ENCODE measurements around the gene SYK. TPM values are rescaled to one million over a fixed set of nuclear protein-coding genes. Genes with fewer than 3 reads are reported as not detected.

The SYK gene
- total and polyA plus RNA-seq, 2 donors (not counting 1 experiment from before 2014, with no cell fraction given), result 60.3 to 242 TPM

DNA sequence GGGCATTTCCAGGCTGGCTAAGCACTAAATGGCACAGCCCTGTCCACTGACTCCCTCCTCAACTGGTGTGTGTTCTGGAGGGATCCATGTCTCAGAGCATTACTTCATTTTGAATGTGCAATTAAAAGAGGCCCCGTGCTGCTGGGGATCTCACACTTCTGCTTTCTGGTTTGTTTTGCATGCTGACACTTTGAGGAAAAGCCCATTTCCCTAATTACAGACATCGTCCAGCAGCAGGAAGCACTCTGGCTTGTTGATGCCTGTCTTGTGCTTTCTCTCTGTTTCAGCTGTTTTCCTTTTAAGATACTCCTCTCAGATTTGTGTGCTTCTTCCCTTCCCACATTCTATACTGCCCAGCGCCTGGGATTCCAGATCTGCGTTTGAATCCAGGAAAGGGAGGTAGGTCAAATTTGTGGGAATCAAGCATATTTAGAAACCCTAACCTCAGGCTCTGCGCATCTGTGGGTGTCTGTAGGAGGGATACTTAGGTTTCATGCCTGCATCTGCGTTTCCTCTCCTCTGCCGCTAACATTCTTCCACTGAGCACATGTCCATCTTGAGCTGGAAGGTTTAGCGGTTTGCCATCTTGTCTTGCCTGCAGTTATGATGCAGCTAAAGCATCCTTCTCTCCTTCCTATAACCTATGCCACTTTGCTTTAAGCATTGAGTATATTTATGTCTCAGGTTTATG, 25.7 kb downstream of the SYK start:
- Histone ChIP-seq H3K4me2 (replicated peaks; ENCODE audit: low read depth, low read length, poor library complexity, severe bottlenecking) (peak overlapping the region; percentile 90), H3K79me2 (ENCODE audit: control insufficient read depth, insufficient read depth, low read length) (peaks cover 99% of the 10 kb centered on the region), H3K4me3 (ENCODE audit: control extremely low read depth in 1 of 5, extremely low read depth in 1 of 5, insufficient read depth in 1 of 5, low read depth in 2 of 5, low read length in 4 of 5) (peak overlapping the region; percentile 65 to 97 (median 88)), H3K4me1 (ENCODE audit: control insufficient read depth in 2 of 2, insufficient read depth in 2 of 2, low read length in 2 of 2) (peaks cover 72 to 75% of the 10 kb centered on the region in 2 donors), H3K27ac (ENCODE audit: low read length in 2 of 2) (peak overlapping the region; percentile 81 to 91), H3K9ac (ENCODE audit: low read length) (peak overlapping the region; percentile 89), H3K9me3 (ENCODE audit: control extremely low read depth in 1 of 3, control insufficient read depth in 2 of 3, insufficient read depth in 1 of 3, low read length in 2 of 3) (no peaks in the 10 kb centered on the region), H2AFZ (ENCODE audit: insufficient read depth, low read depth, low read length, poor library complexity, severe bottlenecking) (peak overlapping the region; percentile 8), H4K20me1 (ENCODE audit: control insufficient read depth, insufficient read depth, low read length, poor library complexity, severe bottlenecking) (peaks cover 17% of the 10 kb centered on the region), H3K27me3 (replicated peaks in 1 of 4; ENCODE audit: control extremely low read depth in 1 of 4, control insufficient read depth in 3 of 4, insufficient read depth in 4 of 4, low read length in 3 of 4) (no peaks in the 10 kb centered on the region), H3K36me3 (replicated peaks in 1 of 2; ENCODE audit: control extremely low read depth in 1 of 2, control insufficient read depth in 1 of 2, extremely low read depth in 1 of 2, insufficient read depth in 2 of 2, low read length in 1 of 2) (peaks cover 2 to 19% of the 10 kb centered on the region in 2 experiments)
- peak overlapping the region; percentile 88 for H3K4me3 Mint-ChIP-seq
- DNase-seq, result peak; percentile 86
- intact Hi-C loops (cut with micrococcal nuclease), result loop anchor here (1.0 to 2.0 kb wide), 4 partner anchors 12 to 53 kb away; partner anchors contain the start of gene SYK
- CTCF ChIA-PET, result interaction anchor here (0.7 to 4.7 kb wide), 12 partner anchors 11 to 56 kb away, joined by 3 to 44 read pairs (median 4); partner anchors contain the start of gene SYK
- ATAC-seq (ENCODE audit: low read depth), result peak; percentile 68
- peaks cover 89% of the 10 kb centered on the region for H3K4me1 Mint-ChIP-seq
- TF ChIP-seq EZH2 (IDR thresholded peaks at IDR 0.05; ENCODE audit: borderline replicate concordance, insufficient read depth, low read depth, low read length, poor library complexity, severe bottlenecking), result no peak
- TF ChIP-seq, protein P1, sequence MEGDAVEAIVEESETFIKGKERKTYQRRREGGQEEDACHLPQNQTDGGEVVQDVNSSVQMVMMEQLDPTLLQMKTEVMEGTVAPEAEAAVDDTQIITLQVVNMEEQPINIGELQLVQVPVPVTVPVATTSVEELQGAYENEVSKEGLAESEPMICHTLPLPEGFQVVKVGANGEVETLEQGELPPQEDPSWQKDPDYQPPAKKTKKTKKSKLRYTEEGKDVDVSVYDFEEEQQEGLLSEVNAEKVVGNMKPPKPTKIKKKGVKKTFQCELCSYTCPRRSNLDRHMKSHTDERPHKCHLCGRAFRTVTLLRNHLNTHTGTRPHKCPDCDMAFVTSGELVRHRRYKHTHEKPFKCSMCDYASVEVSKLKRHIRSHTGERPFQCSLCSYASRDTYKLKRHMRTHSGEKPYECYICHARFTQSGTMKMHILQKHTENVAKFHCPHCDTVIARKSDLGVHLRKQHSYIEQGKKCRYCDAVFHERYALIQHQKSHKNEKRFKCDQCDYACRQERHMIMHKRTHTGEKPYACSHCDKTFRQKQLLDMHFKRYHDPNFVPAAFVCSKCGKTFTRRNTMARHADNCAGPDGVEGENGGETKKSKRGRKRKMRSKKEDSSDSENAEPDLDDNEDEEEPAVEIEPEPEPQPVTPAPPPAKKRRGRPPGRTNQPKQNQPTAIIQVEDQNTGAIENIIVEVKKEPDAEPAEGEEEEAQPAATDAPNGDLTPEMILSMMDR (IDR thresholded peaks at IDR 0.05), result no peak
- POLR2A ChIA-PET, result interaction anchor here (1.0 to 4.4 kb wide), 5 partner anchors 11 to 53 kb away, joined by 5 to 21 read pairs (median 9); partner anchors contain the start of gene SYK
- H3K27ac Mint-ChIP-seq, result peak overlapping the region; percentile 86
- no peaks in the 10 kb centered on the region for H3K27me3 Mint-ChIP-seq
- 0% methylated on average over 3 of the region's 8 CpGs for WGBS (ENCODE audit: insufficient coverage)
- H3K9me3 Mint-ChIP-seq (ENCODE audit: insufficient read depth), result no peaks in the 10 kb centered on the region

DNA sequence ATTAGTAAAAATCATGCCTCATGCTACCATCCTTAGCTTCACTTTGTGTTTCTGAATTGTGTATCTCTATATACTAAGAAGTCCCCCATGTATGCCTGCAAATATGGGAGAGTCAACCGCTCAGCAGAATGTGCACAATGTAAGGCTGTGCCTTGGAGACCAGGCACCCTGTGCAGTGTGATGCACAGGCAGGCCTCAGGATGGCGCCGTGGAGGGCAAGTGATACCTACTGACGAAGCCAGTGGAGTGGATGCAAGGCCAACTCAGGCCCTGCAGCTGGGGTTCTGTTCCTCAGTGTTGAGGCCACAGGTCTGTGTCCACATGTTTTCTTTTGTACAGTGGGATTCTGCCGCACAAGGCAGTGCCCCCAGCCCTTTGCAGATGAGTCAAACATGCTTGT, 28.4 kb downstream of the SYK start:
- DNase-seq (no peak), ATAC-seq (ENCODE audit: low read depth) (no peak)
- peak overlapping the region; percentile 89 for H3K9ac ChIP-seq (ENCODE audit: low read length)
- peaks cover 38% of the 10 kb centered on the region for H4K20me1 ChIP-seq (ENCODE audit: control insufficient read depth, insufficient read depth, low read length, poor library complexity, severe bottlenecking)
- peaks cover 87 to 91% of the 10 kb centered on the region in 2 donors for H3K4me1 ChIP-seq (ENCODE audit: control insufficient read depth in 2 of 2, insufficient read depth in 2 of 2, low read length in 2 of 2)
- H3K4me3 ChIP-seq (ENCODE audit: control extremely low read depth in 1 of 5, extremely low read depth in 1 of 5, insufficient read depth in 1 of 5, low read depth in 2 of 5, low read length in 4 of 5), result peak overlapping the region in 2 of 5 experiments; percentile 28 to 95
- Mint-ChIP-seq H3K4me1 (peaks cover 95% of the 10 kb centered on the region), H3K4me3 (peak overlapping the region; percentile 88), H3K27me3 (no peaks in the 10 kb centered on the region), H3K27ac (peak overlapping the region; percentile 86), H3K9me3 (ENCODE audit: insufficient read depth) (no peaks in the 10 kb centered on the region)
- H3K9me3 ChIP-seq (ENCODE audit: control extremely low read depth in 1 of 3, control insufficient read depth in 2 of 3, insufficient read depth in 1 of 3, low read length in 2 of 3), result peaks cover 0 to 4% (median 3%) of the 10 kb centered on the region in 3 donors
- intact Hi-C loops (cut with micrococcal nuclease), result loop anchor here (5.0 kb wide), 1 partner anchor 42 kb away; no protein-coding TSS in a partner anchor
- H3K27me3 ChIP-seq (replicated peaks in 1 of 4; ENCODE audit: control extremely low read depth in 1 of 4, control insufficient read depth in 3 of 4, insufficient read depth in 4 of 4, low read length in 3 of 4), result no peaks in the 10 kb centered on the region
- H3K36me3 ChIP-seq (replicated peaks in 1 of 2; ENCODE audit: control extremely low read depth in 1 of 2, control insufficient read depth in 1 of 2, extremely low read depth in 1 of 2, insufficient read depth in 2 of 2, low read length in 1 of 2), result peaks cover 4 to 35% of the 10 kb centered on the region in 2 experiments
- peak overlapping the region; percentile 46 to 61 for H3K27ac ChIP-seq (ENCODE audit: low read length in 2 of 2)
- POLR2A ChIA-PET, result interaction anchor here (1.2 to 1.5 kb wide), 2 partner anchors 21 to 29 kb away, joined by 3 to 5 read pairs; partner anchors contain the start of gene SYK
- H3K4me2 ChIP-seq (replicated peaks; ENCODE audit: low read depth, low read length, poor library complexity, severe bottlenecking), result peak overlapping the region; percentile 90
- peaks cover 99% of the 10 kb centered on the region for H3K79me2 ChIP-seq (ENCODE audit: control insufficient read depth, insufficient read depth, low read length)
- 88% methylated on average over 4 of the region's 5 CpGs for whole genome bisulfite sequencing (ENCODE audit: insufficient coverage)
- CTCF ChIA-PET, result interaction anchor here (1.2 to 1.9 kb wide), 5 partner anchors 8 to 56 kb away, joined by 3 to 7 read pairs (median 6); no protein-coding TSS in a partner anchor
- no peak for TF ChIP-seq EZH2 (IDR thresholded peaks at IDR 0.05; ENCODE audit: borderline replicate concordance, insufficient read depth, low read depth, low read length, poor library complexity, severe bottlenecking)
- TF ChIP-seq, protein P1 (IDR thresholded peaks at IDR 0.05), result no peak
- H2AFZ ChIP-seq (ENCODE audit: insufficient read depth, low read depth, low read length, poor library complexity, severe bottlenecking), result no peak overlapping the region

Data from B cell (primary cell).